Measurements from ENCODE around the gene AUTS2. TPM values are rescaled to one million over a fixed set of nuclear protein-coding genes. Genes with fewer than 3 reads are reported as not detected.

Gene AUTS2
- total RNA-seq, 1 experiment from 2014 or later = 256 TPM

- H3K4me1 ChIP-seq (ENCODE audit: insufficient read depth, low read length) = no peaks in the 10 kb centered on the region
- no peak overlapping the region for H3K4me2 ChIP-seq (ENCODE audit: insufficient read depth, insufficient read length, low read length)
- TF ChIP-seq CTCF (conservative IDR thresholded peaks at IDR 0.05) = no peak
- Mint-ChIP-seq H3K4me3 (no peak overlapping the region), H3K4me1 (peaks cover 4 to 7% of the 10 kb centered on the region in 2 experiments), H3K36me3 (ENCODE audit: insufficient read depth in 1 of 3, low read depth in 3 of 3) (peaks cover 0 to 4% (median 2%) of the 10 kb centered on the region in 3 experiments; a peak in 2 of 7 replicates), H3K27me3 (ENCODE audit: low read depth) (peaks cover 2% of the 10 kb centered on the region), H3K9me3 (no peaks in the 10 kb centered on the region; a peak in 1 of 5 replicates), H3K27ac (no peak overlapping the region; a peak in 1 of 7 replicates)
- H3K23ac ChIP-seq (ENCODE audit: insufficient read length, low read depth, low read length) = no peak overlapping the region
- no peak overlapping the region for H2BK5ac ChIP-seq (ENCODE audit: insufficient read length, low read length)
- no peak overlapping the region for H2AK5ac ChIP-seq (ENCODE audit: insufficient read length, low read length)
- no peaks in the 10 kb centered on the region for H3K79me1 ChIP-seq (ENCODE audit: insufficient read depth, low read depth, low read length, poor library complexity, severe bottlenecking)
- no peak overlapping the region for H4K8ac ChIP-seq (replicated peaks; ENCODE audit: insufficient read length, low read depth, low read length)
- H3K9ac ChIP-seq (ENCODE audit: extremely low read depth, insufficient read length, low read length) = no peak overlapping the region
- H4K91ac ChIP-seq (ENCODE audit: insufficient read length, low read depth, low read length) = no peak overlapping the region
- no CpG with 5 or more reads among the region's 10 CpGs for WGBS (ENCODE audit: extremely low coverage, insufficient read length, low lambda C conversion rate)
- H3K79me2 ChIP-seq (ENCODE audit: insufficient read depth, low read length) = no peaks in the 10 kb centered on the region
- H3K4ac ChIP-seq (ENCODE audit: low read depth, low read length) = no peak overlapping the region
- H3K56ac ChIP-seq (ENCODE audit: insufficient read length, low read depth, low read length) = no peak overlapping the region
- H3K9me3 ChIP-seq (ENCODE audit: control insufficient read depth, low read depth, low read length) = no peaks in the 10 kb centered on the region
- H3K23me2 ChIP-seq (ENCODE audit: insufficient read length, low read depth, low read length, poor library complexity, severe bottlenecking) = no peaks in the 10 kb centered on the region
- no peak overlapping the region for H3K27ac ChIP-seq (ENCODE audit: insufficient read length, low read depth, low read length)
- H3K27me3 ChIP-seq (ENCODE audit: insufficient read depth, low read length) = no peaks in the 10 kb centered on the region
- no peaks in the 10 kb centered on the region for H4K20me1 ChIP-seq (ENCODE audit: control insufficient read depth, insufficient read depth, insufficient read length)
- no peak overlapping the region for H3K14ac ChIP-seq (ENCODE audit: insufficient read depth, low read length)
- DNase-seq = no peak
- no peak overlapping the region for H4K5ac ChIP-seq (ENCODE audit: insufficient read length, low read depth, low read length)
- no peak overlapping the region for H2BK20ac ChIP-seq (ENCODE audit: low read depth, low read length, poor library complexity, severe bottlenecking)
- no peak overlapping the region for H2AFZ ChIP-seq (ENCODE audit: low read length)
- no peak overlapping the region for H2BK120ac ChIP-seq (ENCODE audit: low read depth, low read length, poor library complexity, severe bottlenecking)
- H3K18ac ChIP-seq (ENCODE audit: insufficient read length, low read depth, low read length) = no peak overlapping the region
- H2BK15ac ChIP-seq (ENCODE audit: low read depth, low read length) = no peak overlapping the region
- no peak overlapping the region for H3T11ph ChIP-seq (ENCODE audit: low read length)
- no peak overlapping the region for H2BK12ac ChIP-seq (ENCODE audit: insufficient read length, low read depth, low read length)
These were observed 1047.6 kb downstream of the AUTS2 start for GRCh38 chr7:70645876-70646351.

Data from H9 (cell line).